Upper lobe of right lung (tissue), 1 donor: ENCODE data around the gene DNAH10. TPM values are rescaled to one million over a fixed set of nuclear protein-coding genes. Genes with fewer than 3 reads are reported as not detected.

Experiments used
- ATAC-seq: fragments of 200-7000 bp; cut with Tn5 transposase; one replicate; pipeline ENCODE4 v1.9.1; 2020; ENCODE audit warnings: mild to moderate bottlenecking, moderate library complexity
- DNase-seq: peaks from one replicate; pipeline ENCODE4 v3.0.0-alpha.2; 2020
- H3K27ac ChIP-seq: fragments of 200-600 bp; one replicate; pipeline ENCODE4 v1.8.0; 2022
- H3K27me3 ChIP-seq: fragments of 200-600 bp; one replicate; pipeline ENCODE4 v1.8.0; 2022; ENCODE audit warnings: mild to moderate bottlenecking
- H3K36me3 ChIP-seq: fragments of 200-600 bp; one replicate; pipeline ENCODE4 v1.8.0; 2022
- H3K4me1 ChIP-seq: fragments of 200-600 bp; one replicate; pipeline ENCODE4 v1.8.0; 2022
- H3K4me3 ChIP-seq: fragments of 200-600 bp; one replicate; pipeline ENCODE4 v1.8.0; 2022; ENCODE audit warnings: mild to moderate bottlenecking
- H3K9me3 ChIP-seq: fragments of 200-600 bp; one replicate; pipeline ENCODE4 v1.8.0; 2022
- intact Hi-C: fragments of 100-400 bp; cut with DNase I; formaldehyde crosslinking; loops from one replicate; pipeline ENCODE4 v1.11.0; 2022
- total RNA-seq: library from RNA; stranded (reverse); fragmentation: NEBNext Ultra II Directional; extraction: Animal tissue kit (Norgen Biotek cat#: 25700); gene quantifications from one replicate; pipeline ENCODE4 v1.2.1, GENCODE V29; 2021
- TF ChIP-seq, protein P1 (sequence below): fragments of 200-600 bp; IDR thresholded peaks from one replicate; pipeline ENCODE4 v1.8.0; 2022; ENCODE audit warnings: antibody characterized with exemption
- donor health status: DM: no; HTN: yes; CAD: no; lungs with severe emphysema.

The DNAH10 gene
- total RNA-seq, 1 donor from 2014 or later: 0.23 TPM

DNA sequence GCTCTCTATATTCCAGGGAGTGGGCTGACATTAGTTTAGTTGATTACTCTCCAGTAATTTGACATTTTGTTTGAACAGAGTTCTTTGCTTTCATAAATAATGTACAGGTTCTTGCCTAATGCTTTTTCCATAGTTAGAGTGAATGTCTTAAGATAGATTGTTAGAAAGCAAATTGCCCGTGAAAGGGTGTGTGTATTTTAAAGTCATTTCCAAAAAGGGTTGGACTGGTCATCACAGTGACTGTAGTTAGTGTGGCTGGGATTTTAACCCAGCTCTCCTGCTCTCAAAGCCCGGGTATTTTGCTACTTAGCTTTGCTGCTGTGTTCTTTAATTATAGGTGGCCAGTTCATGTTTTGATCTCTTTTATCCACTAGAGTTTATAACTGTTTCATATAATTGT lies 74.2 kb downstream of the DNAH10 start:
- intact Hi-C loops: no loop called here
- TF ChIP-seq, protein P1, sequence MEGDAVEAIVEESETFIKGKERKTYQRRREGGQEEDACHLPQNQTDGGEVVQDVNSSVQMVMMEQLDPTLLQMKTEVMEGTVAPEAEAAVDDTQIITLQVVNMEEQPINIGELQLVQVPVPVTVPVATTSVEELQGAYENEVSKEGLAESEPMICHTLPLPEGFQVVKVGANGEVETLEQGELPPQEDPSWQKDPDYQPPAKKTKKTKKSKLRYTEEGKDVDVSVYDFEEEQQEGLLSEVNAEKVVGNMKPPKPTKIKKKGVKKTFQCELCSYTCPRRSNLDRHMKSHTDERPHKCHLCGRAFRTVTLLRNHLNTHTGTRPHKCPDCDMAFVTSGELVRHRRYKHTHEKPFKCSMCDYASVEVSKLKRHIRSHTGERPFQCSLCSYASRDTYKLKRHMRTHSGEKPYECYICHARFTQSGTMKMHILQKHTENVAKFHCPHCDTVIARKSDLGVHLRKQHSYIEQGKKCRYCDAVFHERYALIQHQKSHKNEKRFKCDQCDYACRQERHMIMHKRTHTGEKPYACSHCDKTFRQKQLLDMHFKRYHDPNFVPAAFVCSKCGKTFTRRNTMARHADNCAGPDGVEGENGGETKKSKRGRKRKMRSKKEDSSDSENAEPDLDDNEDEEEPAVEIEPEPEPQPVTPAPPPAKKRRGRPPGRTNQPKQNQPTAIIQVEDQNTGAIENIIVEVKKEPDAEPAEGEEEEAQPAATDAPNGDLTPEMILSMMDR: no peak

DNA sequence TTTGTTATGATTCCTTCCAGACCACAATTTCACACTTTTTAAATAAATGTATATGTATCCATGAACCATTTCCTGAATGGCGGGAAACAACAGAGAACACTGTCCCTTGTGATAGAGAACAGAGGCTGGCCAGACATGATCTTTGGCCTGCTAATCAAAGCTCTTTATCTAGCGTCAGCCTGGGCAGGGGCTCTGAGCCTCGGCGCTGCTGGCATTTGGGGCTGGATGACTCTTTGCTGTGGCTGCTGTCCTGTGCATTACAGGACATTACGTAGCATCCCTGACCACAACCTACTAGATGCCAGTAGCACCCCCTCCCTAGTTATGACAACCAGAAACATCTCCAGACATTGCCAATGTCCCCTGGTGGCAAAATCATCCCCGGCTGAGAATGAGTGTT lies 77.7 kb downstream of the DNAH10 start:
- Histone ChIP-seq H3K4me3 (no peak overlapping the region), H3K4me1 (no peaks in the 10 kb centered on the region), H3K9me3 (no peaks in the 10 kb centered on the region), H3K36me3 (no peaks in the 10 kb centered on the region), H3K27ac (no peak overlapping the region), H3K27me3 (peaks cover 5% of the 10 kb centered on the region)
- DNase-seq (no peak), ATAC-seq (no peak)
- TF ChIP-seq, protein P1: no peak
- intact Hi-C loops: no loop called here

More for the DNA sequence above, 74.2 kb downstream of the DNAH10 start:
- peaks cover 5% of the 10 kb centered on the region for H3K27me3 ChIP-seq
- H3K9me3 ChIP-seq: no peaks in the 10 kb centered on the region
- H3K27ac ChIP-seq: no peak overlapping the region
- no peaks in the 10 kb centered on the region for H3K36me3 ChIP-seq
- DNase-seq: no peak
- no peak for ATAC-seq
- no peak overlapping the region for H3K4me3 ChIP-seq
- H3K4me1 ChIP-seq: no peaks in the 10 kb centered on the region

DNA sequence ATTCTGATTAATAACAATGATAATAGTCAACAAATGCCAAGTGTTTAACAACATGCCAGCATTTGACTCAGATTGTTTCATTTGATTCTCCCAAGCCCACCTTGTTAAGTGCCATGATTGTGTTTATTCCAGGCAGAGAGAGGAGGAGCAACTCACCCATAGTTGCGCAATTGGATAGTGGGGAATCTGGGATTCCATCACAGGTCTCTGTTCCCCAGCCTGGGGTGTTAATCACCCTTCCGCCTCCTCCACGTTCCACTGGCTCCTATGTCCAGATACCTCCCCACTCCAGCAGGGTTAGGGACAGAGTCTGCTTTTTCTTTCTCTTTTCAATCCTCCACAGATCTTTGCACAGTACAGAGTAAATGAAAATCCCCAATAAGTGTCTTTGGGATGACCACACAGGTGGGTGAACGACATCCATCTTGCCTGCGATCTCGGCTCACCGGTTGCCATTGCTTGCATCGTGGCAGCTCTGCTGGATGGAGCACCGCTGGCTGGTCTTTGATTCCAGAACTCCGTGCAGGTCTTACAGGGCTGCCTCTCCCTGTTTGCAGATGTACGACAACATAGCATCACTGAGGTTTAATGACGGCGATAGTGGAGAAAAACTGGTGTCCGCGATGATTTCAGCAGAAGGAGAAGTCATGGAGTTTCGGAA lies 78.8 kb downstream of the DNAH10 start:
- TF ChIP-seq, protein P1: no peak
- Histone ChIP-seq H3K27me3 (peaks cover 5% of the 10 kb centered on the region), H3K4me3 (no peak overlapping the region), H3K27ac (no peak overlapping the region), H3K4me1 (no peaks in the 10 kb centered on the region), H3K9me3 (no peaks in the 10 kb centered on the region), H3K36me3 (no peaks in the 10 kb centered on the region)
- no peak for DNase-seq
- ATAC-seq: no peak
- intact Hi-C loops: no loop called here

DNA sequence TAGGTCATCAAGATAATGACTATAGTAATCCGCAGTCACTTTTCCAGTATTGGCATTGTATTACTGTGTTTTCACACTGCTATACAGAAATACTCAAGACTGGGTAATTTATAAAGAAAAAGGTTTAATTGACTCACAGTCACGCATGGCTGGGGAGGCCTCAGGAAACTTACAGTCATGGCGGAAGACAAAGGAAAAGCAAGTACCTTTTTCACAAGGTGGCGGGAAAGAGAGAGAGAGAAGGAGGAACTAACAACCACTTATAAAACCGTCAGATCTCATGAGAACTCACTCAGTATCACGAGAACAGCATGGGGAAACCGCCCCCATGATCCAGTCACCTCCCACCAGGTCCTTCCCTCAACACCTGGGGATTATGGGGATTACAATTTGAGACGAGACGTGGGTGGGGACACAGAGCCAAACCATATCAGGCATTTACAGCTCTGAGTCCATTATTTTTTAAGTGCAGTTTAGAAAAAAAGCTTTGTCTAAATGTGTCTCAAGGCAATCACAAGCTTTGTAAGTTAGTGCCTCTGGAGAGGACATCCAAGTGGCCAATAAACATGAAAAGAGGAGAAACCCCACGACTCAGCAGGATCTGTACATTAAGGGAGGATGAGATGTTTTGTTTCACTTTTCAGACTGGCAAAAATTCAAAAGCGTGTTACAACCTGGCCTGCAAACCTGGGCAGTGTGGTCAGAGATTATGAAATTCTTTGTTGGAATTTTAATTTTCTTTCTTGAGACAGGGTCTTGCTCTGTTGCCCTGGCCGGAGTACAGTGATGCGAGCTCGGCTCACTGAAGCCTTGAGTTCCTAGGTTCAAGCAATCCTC lies 82.0 kb downstream of the DNAH10 start:
- DNase-seq: no peak
- ATAC-seq: no peak
- no peak overlapping the region for H3K27ac ChIP-seq
- no peak overlapping the region for H3K4me3 ChIP-seq
- H3K27me3 ChIP-seq: peaks cover 1% of the 10 kb centered on the region
- intact Hi-C loops: no loop called here
- no peaks in the 10 kb centered on the region for H3K4me1 ChIP-seq
- no peaks in the 10 kb centered on the region for H3K36me3 ChIP-seq
- H3K9me3 ChIP-seq: no peaks in the 10 kb centered on the region
- TF ChIP-seq, protein P1: no peak

DNA sequence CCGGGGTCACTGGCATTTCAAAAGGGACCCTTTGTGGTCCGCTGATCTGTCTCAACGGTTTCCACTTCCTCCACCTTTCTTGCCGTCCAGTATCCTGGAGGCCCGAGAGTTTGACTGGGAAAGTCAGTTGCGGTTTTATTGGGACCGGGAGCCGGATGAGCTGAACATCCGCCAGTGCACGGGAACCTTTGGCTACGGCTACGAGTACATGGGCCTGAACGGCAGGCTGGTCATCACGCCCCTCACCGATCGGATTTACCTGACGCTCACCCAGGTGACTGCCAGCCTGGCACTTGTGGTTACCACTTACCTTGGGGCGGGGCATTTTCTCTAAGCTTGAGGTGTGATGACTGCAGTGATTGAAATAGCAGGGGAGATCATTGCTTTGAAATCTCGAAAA lies 83.8 kb downstream of the DNAH10 start:
- Histone ChIP-seq H3K9me3 (no peaks in the 10 kb centered on the region), H3K27me3 (no peaks in the 10 kb centered on the region), H3K4me3 (no peak overlapping the region), H3K4me1 (no peaks in the 10 kb centered on the region), H3K27ac (no peak overlapping the region), H3K36me3 (no peaks in the 10 kb centered on the region)
- TF ChIP-seq, protein P1: no peak
- DNase-seq: no peak
- intact Hi-C loops: no loop called here
- no peak for ATAC-seq
